GM23338 (cell line): Measurements from ENCODE around the gene PRSS36. TPM values are rescaled to one million over a fixed set of nuclear protein-coding genes. Genes with fewer than 3 reads are reported as not detected.
"Not testable (repeated sequence)": the region's sequence is repeated elsewhere in the genome, so short reads cannot be mapped to it uniquely, and the experiment has no call there.

Experiments used
- ATAC-seq: fragments of 200-7000 bp; cut with Tn5 transposase; 3 replicates; pipeline ENCODE4 v1.9.1; 2020
- DNase-seq: peaks from one replicate; pipeline ENCODE4 v3.0.0-alpha.2; 2015; ENCODE audit warnings: low spot score
- H2AFZ ChIP-seq: fragments of 200-600 bp; sonication (generic); 2 replicates; pipeline ENCODE4 v1.8.0; 2016; ENCODE audit warnings: antibody characterized with exemption, mild to moderate bottlenecking, moderate library complexity
- H3F3A ChIP-seq: fragments of 200-600 bp; sonication (generic); replicated peaks from 2 replicates; pipeline ENCODE4 v1.8.0; 2017; ENCODE audit warnings: antibody characterized with exemption, mixed run types, low read depth
- H3K27ac ChIP-seq: fragments of 200-600 bp; sonication (generic); 2 replicates; pipeline ENCODE4 v1.6.1; 2016; ENCODE audit warnings: low read depth
- H3K27me3 ChIP-seq: fragments of 200-600 bp; sonication (generic); 2 replicates; pipeline ENCODE4 v1.8.0; 2016; ENCODE audit warnings: mild to moderate bottlenecking, mixed run types, moderate library complexity; ENCODE audit not compliant: insufficient read depth
- H3K36me3 ChIP-seq: fragments of 200-600 bp; sonication (generic); 2 replicates; pipeline ENCODE4 v1.8.0; 2016; ENCODE audit warnings: mild to moderate bottlenecking; ENCODE audit not compliant: insufficient read depth
- H3K4me1 ChIP-seq: fragments of 200-600 bp; sonication (generic); 2 replicates; pipeline ENCODE4 v1.8.0; 2016; ENCODE audit warnings: mild to moderate bottlenecking, moderate library complexity; ENCODE audit not compliant: insufficient read depth
- H3K4me2 ChIP-seq: fragments of 200-600 bp; sonication (generic); 2 replicates; pipeline ENCODE4 v1.7.1; 2017; ENCODE audit warnings: mixed run types
- H3K4me3 ChIP-seq: fragments of 200-600 bp; sonication (generic); 2 replicates; pipeline ENCODE4 v1.6.1; 2016; ENCODE audit warnings: mixed run types
- H3K79me2 ChIP-seq: fragments of 200-600 bp; sonication (generic); replicated peaks from 2 replicates; pipeline ENCODE4 v1.8.0; 2017; ENCODE audit warnings: mild to moderate bottlenecking; ENCODE audit not compliant: insufficient read depth
- H3K9me2 ChIP-seq: fragments of 200-600 bp; sonication (generic); 2 replicates; pipeline ENCODE4 v1.8.0; 2017; ENCODE audit not compliant: insufficient read depth
- H4K20me1 ChIP-seq: fragments of 200-600 bp; sonication (generic); replicated peaks from 2 replicates; pipeline ENCODE4 v1.8.0; 2017; ENCODE audit warnings: mild to moderate bottlenecking; ENCODE audit not compliant: insufficient read depth
- H3K27ac Mint-ChIP-seq: 2 replicates; pipeline ENCODE4 v1.8.0; 2020; ENCODE audit warnings: inconsistent platforms, mild to moderate bottlenecking, moderate library complexity, mixed read lengths
- H3K27me3 Mint-ChIP-seq: 3 replicates; pipeline ENCODE4 v1.8.0; 2022; ENCODE audit warnings: low read depth, mild to moderate bottlenecking, moderate library complexity, mixed read lengths, inconsistent platforms; ENCODE audit not compliant: insufficient read depth, poor library complexity
- H3K36me3 Mint-ChIP-seq: 3 replicates; pipeline ENCODE4 v1.8.0; 2021; ENCODE audit warnings: low read depth, mild to moderate bottlenecking, inconsistent platforms, moderate library complexity, mixed read lengths
- H3K4me1 Mint-ChIP-seq: 3 replicates; pipeline ENCODE4 v1.8.0; 2020; ENCODE audit warnings: mild to moderate bottlenecking, inconsistent platforms, mixed read lengths
- H3K4me3 Mint-ChIP-seq: 3 replicates; pipeline ENCODE4 v1.8.0; 2021; ENCODE audit warnings: moderate library complexity, mild to moderate bottlenecking, inconsistent platforms, mixed read lengths
- H3K9me3 Mint-ChIP-seq: 3 replicates; pipeline ENCODE4 v1.8.0; 2020; ENCODE audit warnings: moderate library complexity, mild to moderate bottlenecking, inconsistent platforms, mixed read lengths
- CREB1 ChIP-seq: fragments of 250-450 bp; sonication (Bioruptor Pico); IDR thresholded peaks from 2 replicates; pipeline ENCODE4 v1.5.0; 2020; ENCODE audit warnings: low read depth, mild to moderate bottlenecking, moderate library complexity
- EZH2 ChIP-seq: fragments of 200-600 bp; sonication (generic); IDR thresholded peaks from one replicate; pipeline ENCODE4 v1.8.0; 2017; ENCODE audit warnings: antibody characterized with exemption, mild to moderate bottlenecking, low read depth; ENCODE audit not compliant: unreplicated experiment
- polyA plus RNA-seq: library from polyadenylated mRNA; unstranded; fragments of >200 nt; fragmentation: Nextera tagmentation; extraction: Ambion mirVana; gene quantifications from 2 replicates; pipeline ENCODE4 v1.2.1, GENCODE V29; 2016
- total RNA-seq: library from RNA; depleted of rRNA; stranded (reverse); fragments of >200 nt; shearing (Covaris generic); gene quantifications from 2 replicates; pipeline ENCODE4 v1.2.3, GENCODE V29; 2014
- TF ChIP-seq, protein P1 (sequence below): fragments of 250-450 bp; sonication (Bioruptor Pico); IDR thresholded peaks from 2 replicates; pipeline ENCODE4 v1.5.0; 2020; ENCODE audit warnings: mild to moderate bottlenecking, moderate library complexity
- TF ChIP-seq, protein P2 (sequence below), 2 experiments: fragments of 200-600 bp in 1 of 2; sonication (generic) in 1 of 2; conservative IDR thresholded peaks; 2 replicates each; pipeline versions ENCODE4 v1.5.1 to v1.6.1; 2016 to 2017; ENCODE audit warnings: antibody characterized with exemption in 2 of 2, low read depth in 2 of 2, mild to moderate bottlenecking in 2 of 2, moderate library complexity in 1 of 2

The PRSS36 gene
- total and polyA plus RNA-seq, 2 experiments from 2014 or later = 0.91 to 1.4 TPM

DNA sequence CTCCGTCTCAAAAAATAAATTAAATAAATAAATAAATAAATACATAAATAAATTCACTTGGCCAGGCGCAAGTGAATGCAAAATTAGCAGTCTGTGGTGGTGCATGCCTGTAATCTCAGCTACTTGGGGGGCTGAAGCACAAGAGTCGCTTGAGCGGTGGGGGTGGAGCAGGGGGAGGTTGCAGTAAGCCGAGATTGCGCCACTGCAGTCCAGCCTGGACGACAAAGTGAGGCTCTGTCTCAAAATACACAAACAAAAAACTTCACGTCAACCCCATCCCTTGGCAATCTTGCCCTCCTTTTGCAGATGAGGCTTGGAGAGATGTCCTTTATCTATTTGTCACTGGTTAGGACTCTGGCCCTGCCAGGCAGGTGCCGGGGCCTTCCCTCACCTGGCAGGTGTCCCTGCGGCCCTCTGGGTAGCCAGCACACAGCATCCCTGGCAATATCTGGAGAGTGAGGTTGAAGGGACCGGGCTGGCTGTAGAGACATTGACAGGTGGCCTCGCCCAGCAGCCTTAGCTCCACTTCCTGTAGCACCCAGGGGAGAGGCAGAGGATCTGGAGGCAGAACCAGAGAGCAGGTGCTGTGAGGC, 4.4 kb downstream of the PRSS36 start (continued):
- TF ChIP-seq, protein P1, sequence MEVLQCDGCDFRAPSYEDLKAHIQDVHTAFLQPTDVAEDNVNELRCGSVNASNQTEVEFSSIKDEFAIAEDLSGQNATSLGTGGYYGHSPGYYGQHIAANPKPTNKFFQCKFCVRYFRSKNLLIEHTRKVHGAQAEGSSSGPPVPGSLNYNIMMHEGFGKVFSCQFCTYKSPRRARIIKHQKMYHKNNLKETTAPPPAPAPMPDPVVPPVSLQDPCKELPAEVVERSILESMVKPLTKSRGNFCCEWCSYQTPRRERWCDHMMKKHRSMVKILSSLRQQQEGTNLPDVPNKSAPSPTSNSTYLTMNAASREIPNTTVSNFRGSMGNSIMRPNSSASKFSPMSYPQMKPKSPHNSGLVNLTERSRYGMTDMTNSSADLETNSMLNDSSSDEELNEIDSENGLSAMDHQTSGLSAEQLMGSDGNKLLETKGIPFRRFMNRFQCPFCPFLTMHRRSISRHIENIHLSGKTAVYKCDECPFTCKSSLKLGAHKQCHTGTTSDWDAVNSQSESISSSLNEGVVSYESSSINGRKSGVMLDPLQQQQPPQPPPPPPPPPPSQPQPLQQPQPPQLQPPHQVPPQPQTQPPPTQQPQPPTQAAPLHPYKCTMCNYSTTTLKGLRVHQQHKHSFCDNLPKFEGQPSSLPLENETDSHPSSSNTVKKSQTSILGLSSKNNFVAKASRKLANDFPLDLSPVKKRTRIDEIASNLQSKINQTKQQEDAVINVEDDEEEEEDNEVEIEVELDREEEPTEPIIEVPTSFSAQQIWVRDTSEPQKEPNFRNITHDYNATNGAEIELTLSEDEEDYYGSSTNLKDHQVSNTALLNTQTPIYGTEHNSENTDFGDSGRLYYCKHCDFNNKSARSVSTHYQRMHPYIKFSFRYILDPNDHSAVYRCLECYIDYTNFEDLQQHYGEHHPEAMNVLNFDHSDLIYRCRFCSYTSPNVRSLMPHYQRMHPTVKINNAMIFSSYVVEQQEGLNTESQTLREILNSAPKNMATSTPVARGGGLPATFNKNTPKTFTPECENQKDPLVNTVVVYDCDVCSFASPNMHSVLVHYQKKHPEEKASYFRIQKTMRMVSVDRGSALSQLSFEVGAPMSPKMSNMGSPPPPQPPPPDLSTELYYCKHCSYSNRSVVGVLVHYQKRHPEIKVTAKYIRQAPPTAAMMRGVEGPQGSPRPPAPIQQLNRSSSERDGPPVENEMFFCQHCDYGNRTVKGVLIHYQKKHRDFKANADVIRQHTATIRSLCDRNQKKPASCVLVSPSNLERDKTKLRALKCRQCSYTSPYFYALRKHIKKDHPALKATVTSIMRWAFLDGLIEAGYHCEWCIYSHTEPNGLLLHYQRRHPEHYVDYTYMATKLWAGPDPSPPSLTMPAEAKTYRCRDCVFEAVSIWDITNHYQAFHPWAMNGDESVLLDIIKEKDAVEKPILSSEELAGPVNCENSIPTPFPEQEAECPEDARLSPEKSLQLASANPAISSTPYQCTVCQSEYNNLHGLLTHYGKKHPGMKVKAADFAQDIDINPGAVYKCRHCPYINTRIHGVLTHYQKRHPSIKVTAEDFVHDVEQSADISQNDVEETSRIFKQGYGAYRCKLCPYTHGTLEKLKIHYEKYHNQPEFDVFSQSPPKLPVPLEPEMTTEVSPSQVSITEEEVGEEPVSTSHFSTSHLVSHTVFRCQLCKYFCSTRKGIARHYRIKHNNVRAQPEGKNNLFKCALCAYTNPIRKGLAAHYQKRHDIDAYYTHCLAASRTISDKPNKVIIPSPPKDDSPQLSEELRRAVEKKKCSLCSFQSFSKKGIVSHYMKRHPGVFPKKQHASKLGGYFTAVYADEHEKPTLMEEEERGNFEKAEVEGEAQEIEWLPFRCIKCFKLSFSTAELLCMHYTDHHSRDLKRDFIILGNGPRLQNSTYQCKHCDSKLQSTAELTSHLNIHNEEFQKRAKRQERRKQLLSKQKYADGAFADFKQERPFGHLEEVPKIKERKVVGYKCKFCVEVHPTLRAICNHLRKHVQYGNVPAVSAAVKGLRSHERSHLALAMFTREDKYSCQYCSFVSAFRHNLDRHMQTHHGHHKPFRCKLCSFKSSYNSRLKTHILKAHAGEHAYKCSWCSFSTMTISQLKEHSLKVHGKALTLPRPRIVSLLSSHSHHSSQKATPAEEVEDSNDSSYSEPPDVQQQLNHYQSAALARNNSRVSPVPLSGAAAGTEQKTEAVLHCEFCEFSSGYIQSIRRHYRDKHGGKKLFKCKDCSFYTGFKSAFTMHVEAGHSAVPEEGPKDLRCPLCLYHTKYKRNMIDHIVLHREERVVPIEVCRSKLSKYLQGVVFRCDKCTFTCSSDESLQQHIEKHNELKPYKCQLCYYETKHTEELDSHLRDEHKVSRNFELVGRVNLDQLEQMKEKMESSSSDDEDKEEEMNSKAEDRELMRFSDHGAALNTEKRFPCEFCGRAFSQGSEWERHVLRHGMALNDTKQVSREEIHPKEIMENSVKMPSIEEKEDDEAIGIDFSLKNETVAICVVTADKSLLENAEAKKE (CRISPR knock-in tag) = no peak
- TF ChIP-seq CREB1 = no peak

DNA sequence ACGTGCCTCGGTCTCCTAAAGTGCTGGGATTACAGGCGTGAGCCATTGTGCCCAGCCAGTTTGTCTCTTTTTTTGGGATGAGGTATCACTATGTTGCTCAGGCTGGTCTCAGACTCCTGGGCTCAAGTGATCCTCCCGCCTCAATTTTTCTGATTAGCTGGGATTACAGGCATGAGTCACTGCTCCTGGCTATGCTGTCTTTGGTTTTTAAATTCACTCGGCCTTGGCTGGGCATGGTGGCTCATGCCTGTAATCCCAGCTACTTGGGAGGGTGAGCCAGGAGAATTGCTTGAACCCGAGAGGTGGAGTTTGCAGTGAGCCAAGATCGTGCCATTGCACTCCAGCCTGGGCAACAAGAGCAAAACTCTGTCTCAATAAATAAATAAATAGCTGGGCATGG, 5.4 kb downstream of the PRSS36 start:
- H3K4me2 ChIP-seq, H3K27ac ChIP-seq, H3K4me3 Mint-ChIP-seq, H4K20me1 ChIP-seq, H2AFZ ChIP-seq, DNase-seq, H3K9me2 ChIP-seq, H3K9me3 Mint-ChIP-seq, H3K79me2 ChIP-seq, ATAC-seq, H3K36me3 ChIP-seq, H3K27ac Mint-ChIP-seq, H3K4me3 ChIP-seq, H3K36me3 Mint-ChIP-seq: not testable (repeated sequence)
- peaks cover 28% of the 10 kb centered on the region for H3K4me1 Mint-ChIP-seq
- H3K27me3 Mint-ChIP-seq = peaks cover 41% of the 10 kb centered on the region
- 0 out of 2 replicates have a peak, but pooled peaks cover 11% of the 10 kb centered on the region for H3F3A ChIP-seq
- H3K4me1 ChIP-seq = peaks cover 21% of the 10 kb centered on the region
- peaks cover 46% of the 10 kb centered on the region for H3K27me3 ChIP-seq

DNA sequence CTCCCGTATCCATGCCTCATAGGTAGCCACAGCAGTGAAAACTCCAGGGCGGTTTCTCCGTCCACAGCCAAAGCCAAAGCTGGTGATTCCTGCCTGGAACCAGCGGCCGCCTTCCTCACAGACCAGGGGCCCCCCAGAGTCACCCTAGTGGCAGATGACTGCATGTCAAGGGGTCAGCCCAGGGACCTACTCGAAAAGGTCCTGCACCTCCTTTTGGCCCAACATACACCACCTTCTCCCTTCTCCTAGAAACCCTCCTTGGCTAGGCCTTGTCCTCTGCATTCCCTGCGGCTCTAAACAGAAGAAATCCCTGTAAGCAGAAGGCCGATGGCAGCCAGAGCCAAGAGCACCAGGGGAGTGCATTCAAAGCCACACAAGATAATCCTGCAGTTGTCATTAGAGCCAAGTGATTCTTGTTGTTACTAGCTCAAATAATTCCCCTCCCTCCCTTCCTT, 6.1 kb downstream of the PRSS36 start:
- Histone ChIP-seq H2AFZ (no peak overlapping the region; the same call in 1 of the 2 replicates), H3K9me2 (no peaks in the 10 kb centered on the region), H3K4me1 (peaks cover 21% of the 10 kb centered on the region), H3K4me3 (no peak overlapping the region), H3F3A (0 out of 2 replicates have a peak, but pooled peaks cover 11% of the 10 kb centered on the region), H3K27me3 (peaks cover 45% of the 10 kb centered on the region), H3K36me3 (no peaks in the 10 kb centered on the region; the same call in 1 of the 2 replicates), H3K79me2 (no peaks in the 10 kb centered on the region), H3K4me2 (no peak overlapping the region), H3K27ac (no peak overlapping the region), H4K20me1 (no peaks in the 10 kb centered on the region)
- Mint-ChIP-seq H3K4me3 (peak overlapping the region; percentile 37; the same call in 2 of the 3 replicates), H3K27ac (no peak overlapping the region), H3K27me3 (peaks cover 42% of the 10 kb centered on the region), H3K9me3 (no peaks in the 10 kb centered on the region; the same call in 2 of the 3 replicates), H3K36me3 (no peaks in the 10 kb centered on the region; the same call in 2 of the 3 replicates), H3K4me1 (peaks cover 31% of the 10 kb centered on the region)
- no peak for TF ChIP-seq EZH2
- TF ChIP-seq, protein P2, sequence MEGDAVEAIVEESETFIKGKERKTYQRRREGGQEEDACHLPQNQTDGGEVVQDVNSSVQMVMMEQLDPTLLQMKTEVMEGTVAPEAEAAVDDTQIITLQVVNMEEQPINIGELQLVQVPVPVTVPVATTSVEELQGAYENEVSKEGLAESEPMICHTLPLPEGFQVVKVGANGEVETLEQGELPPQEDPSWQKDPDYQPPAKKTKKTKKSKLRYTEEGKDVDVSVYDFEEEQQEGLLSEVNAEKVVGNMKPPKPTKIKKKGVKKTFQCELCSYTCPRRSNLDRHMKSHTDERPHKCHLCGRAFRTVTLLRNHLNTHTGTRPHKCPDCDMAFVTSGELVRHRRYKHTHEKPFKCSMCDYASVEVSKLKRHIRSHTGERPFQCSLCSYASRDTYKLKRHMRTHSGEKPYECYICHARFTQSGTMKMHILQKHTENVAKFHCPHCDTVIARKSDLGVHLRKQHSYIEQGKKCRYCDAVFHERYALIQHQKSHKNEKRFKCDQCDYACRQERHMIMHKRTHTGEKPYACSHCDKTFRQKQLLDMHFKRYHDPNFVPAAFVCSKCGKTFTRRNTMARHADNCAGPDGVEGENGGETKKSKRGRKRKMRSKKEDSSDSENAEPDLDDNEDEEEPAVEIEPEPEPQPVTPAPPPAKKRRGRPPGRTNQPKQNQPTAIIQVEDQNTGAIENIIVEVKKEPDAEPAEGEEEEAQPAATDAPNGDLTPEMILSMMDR (conservative IDR thresholded peaks at IDR 0.05; ENCODE audit: low read depth in 2 of 2) = peak; percentile 6 to 27; a peak in 2 of 4 replicates
- ATAC-seq (no peak), DNase-seq (peak; percentile 56)
